ENCODE measurements around the gene EPHA4. TPM values are rescaled to one million over a fixed set of nuclear protein-coding genes. Genes with fewer than 3 reads are reported as not detected.

Gene EPHA4
- total RNA-seq, result 10 to 100 TPM in 1 of 2 donors, 1 to 10 TPM in 1; 8.9 to 17.1 TPM

DNA sequence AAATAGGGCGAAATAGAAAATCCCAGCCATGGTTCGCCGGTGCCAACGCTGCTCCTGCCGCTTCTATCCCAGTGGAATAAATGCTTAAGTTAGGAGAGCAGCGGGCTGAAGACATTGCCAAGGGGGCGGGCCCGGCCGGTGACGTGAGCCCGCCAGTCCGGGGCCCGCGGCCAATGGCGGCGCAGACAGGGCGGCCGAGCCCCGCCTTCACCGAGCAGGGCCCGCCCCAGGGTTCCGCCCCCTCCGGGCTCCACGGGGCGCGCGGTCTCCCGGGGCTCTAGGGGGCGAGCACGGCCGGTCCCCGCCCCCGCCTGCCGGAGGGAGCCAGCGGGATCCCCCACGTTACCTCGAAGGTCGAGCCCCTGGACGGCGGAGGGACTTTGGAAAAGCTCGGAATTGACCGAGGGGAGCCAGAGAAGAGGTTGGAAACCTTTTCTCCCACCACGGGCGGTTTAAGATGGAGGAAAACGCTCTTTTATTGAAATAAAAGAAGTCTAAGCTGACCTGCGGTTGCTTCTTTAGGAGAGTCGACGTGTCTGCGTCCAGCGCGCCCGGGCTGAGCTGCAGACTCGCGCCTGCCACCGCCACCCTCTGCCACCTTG lies at the start of gene EPHA4:
EPHA4 (minus strand) TSS at position 86 of the 602 bp plus-strand sequence; CDS start at position 30, 56 bp downstream.
- peak; percentile 86 for DNase-seq
- H3K27ac ChIP-seq, result peak within 1 kb of the TSS; percentile 71
- H3K36me3 ChIP-seq, result no peaks in the 10 kb centered on the region
- peak within 1 kb of the TSS; percentile 86 for H3K4me3 ChIP-seq
- H3K4me1 ChIP-seq, result no peaks in the 10 kb centered on the region
- H3K9me3 ChIP-seq, result no peaks in the 10 kb centered on the region
- peak within 1 kb of the TSS; percentile 87 for H3K9ac ChIP-seq (ENCODE audit: low read depth in 2 of 2, low read length in 2 of 2)
- H3K27me3 ChIP-seq, result no peaks in the 10 kb centered on the region
- intact Hi-C loops (cut with DNase I), result loop anchor here (2.0 to 10.0 kb wide), 3 partner anchors 142 to 886 kb away; no protein-coding TSS in a partner anchor
- TF ChIP-seq, protein P1, sequence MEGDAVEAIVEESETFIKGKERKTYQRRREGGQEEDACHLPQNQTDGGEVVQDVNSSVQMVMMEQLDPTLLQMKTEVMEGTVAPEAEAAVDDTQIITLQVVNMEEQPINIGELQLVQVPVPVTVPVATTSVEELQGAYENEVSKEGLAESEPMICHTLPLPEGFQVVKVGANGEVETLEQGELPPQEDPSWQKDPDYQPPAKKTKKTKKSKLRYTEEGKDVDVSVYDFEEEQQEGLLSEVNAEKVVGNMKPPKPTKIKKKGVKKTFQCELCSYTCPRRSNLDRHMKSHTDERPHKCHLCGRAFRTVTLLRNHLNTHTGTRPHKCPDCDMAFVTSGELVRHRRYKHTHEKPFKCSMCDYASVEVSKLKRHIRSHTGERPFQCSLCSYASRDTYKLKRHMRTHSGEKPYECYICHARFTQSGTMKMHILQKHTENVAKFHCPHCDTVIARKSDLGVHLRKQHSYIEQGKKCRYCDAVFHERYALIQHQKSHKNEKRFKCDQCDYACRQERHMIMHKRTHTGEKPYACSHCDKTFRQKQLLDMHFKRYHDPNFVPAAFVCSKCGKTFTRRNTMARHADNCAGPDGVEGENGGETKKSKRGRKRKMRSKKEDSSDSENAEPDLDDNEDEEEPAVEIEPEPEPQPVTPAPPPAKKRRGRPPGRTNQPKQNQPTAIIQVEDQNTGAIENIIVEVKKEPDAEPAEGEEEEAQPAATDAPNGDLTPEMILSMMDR (IDR thresholded peaks at IDR 0.05), result peak; percentile 18

DNA sequence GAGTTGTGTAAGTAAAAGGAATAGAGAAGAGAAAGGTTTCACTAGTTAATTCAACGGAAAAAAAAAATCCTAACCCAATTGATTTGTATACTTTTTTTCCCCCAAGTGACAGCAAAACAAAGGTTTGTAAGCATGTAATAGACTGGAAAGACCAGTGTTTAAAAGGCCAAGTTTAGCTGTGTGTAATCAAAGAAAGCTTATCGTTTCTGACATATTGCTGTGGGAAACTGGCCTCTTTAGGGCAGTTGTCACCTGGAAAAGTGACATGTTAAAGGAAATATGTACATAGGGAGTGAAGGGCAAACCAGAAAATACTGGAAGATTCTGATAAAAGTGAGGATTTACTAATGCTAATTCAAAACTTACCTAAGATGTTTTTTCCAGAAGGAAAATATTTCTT lies 45.9 kb upstream of the EPHA4 start:
- TF ChIP-seq, protein P1 (IDR thresholded peaks at IDR 0.05), result no peak
- Histone ChIP-seq H3K9ac (ENCODE audit: low read depth in 2 of 2, low read length in 2 of 2) (no peak overlapping the region), H3K9me3 (no peaks in the 10 kb centered on the region), H3K27me3 (no peaks in the 10 kb centered on the region), H3K27ac (no peak overlapping the region), H3K4me3 (no peak overlapping the region), H3K4me1 (no peaks in the 10 kb centered on the region), H3K36me3 (no peaks in the 10 kb centered on the region)
- intact Hi-C loops (cut with DNase I), result no loop called here
- no peak for DNase-seq

DNA sequence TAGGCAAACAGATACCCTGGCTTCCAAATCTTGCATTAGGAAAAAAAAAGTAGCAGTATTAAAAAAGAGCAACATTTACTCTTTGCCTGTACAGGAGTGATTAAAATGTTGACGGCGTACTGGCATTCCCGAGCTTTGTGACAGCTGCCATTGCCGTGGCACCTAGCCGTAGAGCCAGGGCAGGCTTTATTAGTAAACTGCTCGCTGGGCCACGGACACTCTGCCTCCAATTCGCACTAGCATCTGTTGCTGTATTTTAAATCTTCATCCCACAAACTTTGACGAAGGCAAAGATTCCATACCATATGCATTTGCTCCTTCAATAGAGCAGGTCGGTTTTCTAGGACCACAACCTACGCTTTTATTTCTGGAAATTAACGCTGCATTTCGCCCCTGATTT lies 44.5 kb upstream of the EPHA4 start:
- TF ChIP-seq, protein P1 (IDR thresholded peaks at IDR 0.05), result no peak
- Histone ChIP-seq H3K9me3 (no peaks in the 10 kb centered on the region), H3K4me1 (no peaks in the 10 kb centered on the region), H3K27me3 (no peaks in the 10 kb centered on the region), H3K27ac (no peak overlapping the region), H3K4me3 (no peak overlapping the region), H3K36me3 (no peaks in the 10 kb centered on the region), H3K9ac (ENCODE audit: low read depth in 2 of 2, low read length in 2 of 2) (no peak overlapping the region)
- no peak for DNase-seq
- intact Hi-C loops (cut with DNase I), result no loop called here

DNA sequence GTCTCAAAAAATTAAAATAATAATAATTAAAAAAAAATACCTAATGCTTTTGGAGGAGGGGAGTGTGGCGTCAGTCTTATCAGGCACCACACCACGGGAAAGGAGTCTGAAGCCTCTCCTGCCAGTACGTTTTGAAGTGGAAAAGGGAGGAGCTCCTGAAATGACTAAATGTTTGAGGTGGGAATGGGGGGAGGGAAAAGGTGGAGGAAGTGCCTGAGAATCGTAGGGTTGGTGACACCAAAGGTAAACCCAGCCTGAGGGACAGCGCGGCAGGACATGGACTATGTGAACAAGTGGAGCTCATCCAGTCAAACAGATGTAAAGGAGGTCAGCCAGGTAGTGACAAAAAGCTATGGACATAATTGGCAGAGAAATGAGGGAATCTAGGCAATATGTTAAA lies 42.2 kb upstream of the EPHA4 start:
- no peak for DNase-seq
- Histone ChIP-seq H3K9ac (ENCODE audit: low read depth in 2 of 2, low read length in 2 of 2) (no peak overlapping the region), H3K27me3 (no peaks in the 10 kb centered on the region), H3K4me3 (no peak overlapping the region), H3K27ac (no peak overlapping the region), H3K4me1 (no peaks in the 10 kb centered on the region), H3K36me3 (no peaks in the 10 kb centered on the region), H3K9me3 (no peaks in the 10 kb centered on the region)
- intact Hi-C loops (cut with DNase I), result no loop called here
- TF ChIP-seq, protein P1 (IDR thresholded peaks at IDR 0.05), result no peak

DNA sequence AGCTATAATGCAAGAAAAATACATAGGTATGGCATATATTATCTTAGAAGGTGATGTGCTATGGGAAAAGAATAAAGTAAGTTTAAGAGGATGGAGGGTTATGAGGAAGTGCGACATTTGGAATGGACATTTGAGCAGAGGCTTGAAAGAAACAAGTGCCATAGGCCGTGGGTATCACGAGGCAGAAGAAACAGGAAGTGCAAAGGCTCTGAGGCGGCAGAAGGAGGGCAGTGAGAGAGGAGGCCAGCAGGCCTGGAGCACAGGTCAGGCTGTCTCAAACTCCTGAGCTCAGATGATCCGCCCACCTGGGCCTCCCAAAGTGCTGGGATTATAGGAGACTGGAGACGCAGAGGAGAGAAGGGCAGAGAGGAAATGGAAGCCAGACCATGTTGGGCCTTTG lies 40.7 kb upstream of the EPHA4 start:
- no peak for DNase-seq
- Histone ChIP-seq H3K27ac (no peak overlapping the region), H3K9me3 (no peaks in the 10 kb centered on the region), H3K9ac (ENCODE audit: low read depth in 2 of 2, low read length in 2 of 2) (no peak overlapping the region), H3K4me3 (no peak overlapping the region), H3K4me1 (no peaks in the 10 kb centered on the region), H3K36me3 (no peaks in the 10 kb centered on the region), H3K27me3 (no peaks in the 10 kb centered on the region)
- intact Hi-C loops (cut with DNase I), result no loop called here
- TF ChIP-seq, protein P1 (IDR thresholded peaks at IDR 0.05), result no peak
